ENCODE results near the gene HDAC8.
"Not testable (repeated sequence)": the region's sequence is repeated elsewhere in the genome, so short reads cannot be mapped to it uniquely, and the experiment has no call there.

The HDAC8 gene

DNA sequence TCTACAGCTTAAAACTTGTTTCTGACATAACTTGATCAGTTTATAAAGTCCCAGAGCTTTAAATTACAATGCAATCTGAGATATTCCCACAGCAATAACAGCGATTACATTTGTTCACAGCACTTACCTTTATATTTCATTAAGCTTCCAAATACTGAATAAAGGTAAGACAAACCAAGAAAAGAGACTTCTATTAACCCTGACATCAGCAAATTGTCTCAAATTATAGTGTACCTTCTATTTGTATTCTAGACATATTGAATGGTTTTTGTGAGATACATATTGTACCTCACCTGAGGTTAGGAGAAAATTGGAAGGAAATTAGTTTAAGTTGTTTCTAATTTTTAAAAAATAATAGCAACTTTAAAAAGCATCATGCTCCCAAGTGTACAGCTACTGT, 111.9 kb downstream of the HDAC8 start:
- ChIA-PET CTCF (no interaction called here), POLR2A (no interaction called here)
- DNase-seq (ENCODE audit: low read depth, low spot score), result no peak
- TF ChIP-seq CTCF (IDR thresholded peaks at IDR 0.05; ENCODE audit: insufficient read depth, low read length, missing control alignments), result no peak
- no peak overlapping the region for H3K4me3 ChIP-seq (ENCODE audit: low read depth, low read length)

DNA sequence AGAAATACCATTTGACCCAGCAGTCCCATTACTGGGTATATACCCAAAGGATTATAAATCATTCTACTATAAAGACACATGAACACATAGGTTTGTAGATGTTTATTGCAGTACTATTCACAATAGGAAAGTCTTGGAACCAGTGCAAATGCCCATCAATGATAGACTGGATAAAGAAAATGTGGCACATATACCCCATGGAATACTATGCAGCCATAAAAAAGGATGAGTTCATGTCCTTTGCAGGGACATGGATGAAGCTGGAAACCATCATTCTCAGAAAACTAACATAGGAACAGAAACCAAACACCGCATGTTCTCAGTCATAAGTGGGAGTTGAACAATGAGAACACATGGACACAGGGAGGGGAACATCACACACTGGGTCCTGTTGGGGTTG, 123.6 kb downstream of the HDAC8 start:
- DNase-seq (ENCODE audit: low read depth, low spot score); H3K4me3 ChIP-seq (ENCODE audit: low read depth, low read length); POLR2A ChIA-PET; CTCF ChIA-PET: not testable (repeated sequence)

DNA sequence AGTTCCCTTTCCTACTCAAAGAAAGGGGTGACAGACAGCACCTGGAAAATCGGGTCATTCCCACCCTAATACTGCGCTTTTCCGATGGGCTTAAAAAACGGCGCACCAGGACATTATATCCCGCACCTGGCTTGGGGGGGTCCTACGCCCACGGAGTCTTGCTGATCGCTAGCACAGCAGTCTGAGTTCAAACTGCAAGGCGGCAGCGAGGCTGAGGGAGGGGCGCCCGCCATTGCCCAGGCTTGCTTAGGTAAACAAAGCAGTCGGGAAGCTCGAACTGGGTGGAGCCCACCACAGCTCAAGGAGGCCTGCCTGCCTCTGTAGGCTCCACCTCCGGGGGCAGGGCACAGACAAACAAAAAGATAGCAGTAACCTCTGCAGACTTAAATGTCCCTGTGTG, 131.9 kb downstream of the HDAC8 start:
- DNase-seq (ENCODE audit: low read depth, low spot score); CTCF ChIA-PET; POLR2A ChIA-PET; H3K4me3 ChIP-seq (ENCODE audit: low read depth, low read length): not testable (repeated sequence)

- DNase-seq (ENCODE audit: low read depth, low spot score), result no peak
- no peak overlapping the region for H3K4me3 ChIP-seq (ENCODE audit: low read depth, low read length)
- POLR2A ChIA-PET, result no interaction called here
- TF ChIP-seq CTCF (IDR thresholded peaks at IDR 0.05; ENCODE audit: insufficient read depth, low read length, missing control alignments), result no peak
- CTCF ChIA-PET, result no interaction called here
These were observed 136.6 kb downstream of the HDAC8 start for GRCh38 chrX:72436010-72436409.

DNA sequence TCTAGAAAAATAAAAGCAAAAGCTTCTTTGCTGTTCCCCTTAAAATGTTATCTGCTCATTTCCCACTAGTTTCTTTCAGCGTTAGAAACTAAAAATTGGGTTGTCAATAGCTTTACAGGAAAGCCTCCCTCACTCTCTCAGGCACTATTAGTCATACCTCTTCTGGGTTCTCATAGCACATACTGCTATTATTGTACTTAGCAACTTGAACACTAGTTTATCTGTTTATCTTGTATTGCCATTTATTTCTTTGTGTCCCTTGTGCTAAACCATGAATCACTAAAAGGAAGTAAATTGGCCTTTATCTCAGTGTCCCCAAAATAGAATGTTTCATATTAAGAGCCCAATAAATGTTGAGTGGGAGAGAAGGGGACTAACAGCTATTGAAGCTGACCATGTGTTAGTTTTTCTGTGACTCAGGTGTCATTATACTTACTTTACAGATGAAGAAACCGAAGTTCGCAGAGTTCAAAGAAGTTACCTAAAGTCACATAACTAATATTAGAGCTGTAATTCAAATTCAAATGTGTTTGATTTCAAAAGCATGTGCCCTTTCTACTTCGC, 142.2 kb downstream of the HDAC8 start:
- no peak overlapping the region for H3K4me3 ChIP-seq (ENCODE audit: low read depth, low read length)
- no peak for DNase-seq (ENCODE audit: low read depth, low spot score)
- CTCF ChIA-PET, result no interaction called here
- POLR2A ChIA-PET, result no interaction called here
- no peak for TF ChIP-seq CTCF (IDR thresholded peaks at IDR 0.05; ENCODE audit: insufficient read depth, low read length, missing control alignments)

GRCh38 chrX:72421797-72422196, 150.8 kb downstream of the HDAC8 start:
- POLR2A ChIA-PET, result no interaction called here

GRCh38 chrX:72409993-72410392, 162.7 kb downstream of the HDAC8 start:
- POLR2A ChIA-PET, result no interaction called here
- TF ChIP-seq CTCF (IDR thresholded peaks at IDR 0.05; ENCODE audit: insufficient read depth, low read length, missing control alignments), result no peak
- DNase-seq (ENCODE audit: low read depth, low spot score), result no peak
- no peak overlapping the region for H3K4me3 ChIP-seq (ENCODE audit: low read depth, low read length)
- CTCF ChIA-PET, result no interaction called here

More at GRCh38 chrX:72421797-72422196, 150.8 kb downstream of the HDAC8 start:
- no peak overlapping the region for H3K4me3 ChIP-seq (ENCODE audit: low read depth, low read length)
- DNase-seq (ENCODE audit: low read depth, low spot score), result no peak
- no peak for TF ChIP-seq CTCF (IDR thresholded peaks at IDR 0.05; ENCODE audit: insufficient read depth, low read length, missing control alignments)
- CTCF ChIA-PET, result no interaction called here

Measured in AG04449 (cell line).